MM.1S (cell line): ENCODE data around the gene TMBIM4.

Experiments used
- DNase-seq: peaks from one replicate; pipeline ENCODE4 v3.0.0-alpha.2; 2015
- H2AFZ ChIP-seq: fragments of 300-600 bp; sonication (generic); 2 replicates; pipeline ENCODE4 v1.6.0; 2016; ENCODE audit warnings: antibody characterized with exemption, low read length
- H3F3A ChIP-seq: fragments of 300-600 bp; sonication (generic); 2 replicates; pipeline ENCODE4 v1.6.1; 2016; ENCODE audit warnings: mild to moderate bottlenecking, antibody characterized with exemption, low read length, moderate library complexity, mixed read lengths; ENCODE audit not compliant: insufficient read depth
- H3K27ac ChIP-seq: fragments of 300-600 bp; sonication (generic); 2 replicates; pipeline ENCODE4 v1.5.1; 2016; ENCODE audit warnings: mild to moderate bottlenecking, low read length
- H3K27me3 ChIP-seq: fragments of 300-600 bp; sonication (generic); replicated peaks from 2 replicates; pipeline ENCODE4 v1.6.0; 2016; ENCODE audit warnings: low read length; ENCODE audit not compliant: insufficient read depth
- H3K36me3 ChIP-seq: fragments of 300-600 bp; sonication (generic); replicated peaks from 2 replicates; pipeline ENCODE4 v1.6.1; 2016; ENCODE audit warnings: mild to moderate bottlenecking, low read length, mixed read lengths; ENCODE audit not compliant: insufficient read depth
- H3K4me1 ChIP-seq: fragments of 300-600 bp; sonication (generic); 2 replicates; pipeline ENCODE4 v1.6.1; 2016; ENCODE audit warnings: low read length, mixed read lengths
- H3K4me2 ChIP-seq: fragments of 300-600 bp; sonication (generic); 2 replicates; pipeline ENCODE4 v1.6.0; 2016; ENCODE audit warnings: low read depth, low read length
- H3K4me3 ChIP-seq: fragments of 300-600 bp; sonication (generic); 2 replicates; pipeline ENCODE4 v1.5.1; 2016; ENCODE audit warnings: low read length, mixed read lengths
- H3K79me2 ChIP-seq: fragments of 300-600 bp; sonication (generic); 2 replicates; pipeline ENCODE4 v1.6.1; 2016; ENCODE audit warnings: mixed run types, low read length, mixed read lengths
- H3K9ac ChIP-seq: fragments of 300-600 bp; sonication (generic); 2 replicates; pipeline ENCODE4 v1.6.1; 2016; ENCODE audit warnings: low read length, mixed read lengths
- H3K9me2 ChIP-seq: fragments of 300-600 bp; sonication (generic); replicated peaks from 2 replicates; pipeline ENCODE4 v1.6.1; 2016; ENCODE audit warnings: mild to moderate bottlenecking, low read length, mixed read lengths; ENCODE audit not compliant: insufficient read depth
- H3K9me3 ChIP-seq: fragments of 300-600 bp; sonication (generic); replicated peaks from 2 replicates; pipeline ENCODE4 v1.6.1; 2016; ENCODE audit warnings: mild to moderate bottlenecking, low read length, mixed read lengths; ENCODE audit not compliant: insufficient read depth
- H4K20me1 ChIP-seq: fragments of 300-600 bp; sonication (generic); 2 replicates; pipeline ENCODE4 v1.6.1; 2016; ENCODE audit warnings: mild to moderate bottlenecking, low read length, moderate library complexity, mixed read lengths; ENCODE audit not compliant: insufficient read depth
- CTCF ChIP-seq: fragments of 300-600 bp; sonication (generic); IDR thresholded peaks from 2 replicates; pipeline ENCODE4 v1.5.1; 2016; ENCODE audit warnings: antibody characterized with exemption, low read length, mixed read lengths
- EZH2 ChIP-seq: fragments of 300-600 bp; sonication (generic); optimal IDR thresholded peaks from 2 replicates; pipeline ENCODE3; 2017; ENCODE audit warnings: low read depth, mild to moderate bottlenecking, antibody characterized with exemption, low read length, mixed read lengths
- EZH2phosphoT487 ChIP-seq: fragments of 300-600 bp; sonication (generic); IDR thresholded peaks from 2 replicates; pipeline ENCODE4 v1.6.1; 2018; ENCODE audit warnings: antibody characterized with exemption, low read length

The TMBIM4 gene

GRCh38 chr12:66199831-66200509 is 30.2 kb upstream of the TMBIM4 start:
- H4K20me1 ChIP-seq, result no peaks in the 10 kb centered on the region
- H3K27me3 ChIP-seq, result no peaks in the 10 kb centered on the region
- no peak overlapping the region for H3K4me3 ChIP-seq
- TF ChIP-seq CTCF (no peak), EZH2phosphoT487 (no peak), EZH2 (no peak)
- H3K27ac ChIP-seq, result no peak overlapping the region
- H3K4me1 ChIP-seq, result peaks cover 27% of the 10 kb centered on the region
- no peak overlapping the region for H2AFZ ChIP-seq
- no peak overlapping the region for H3K9ac ChIP-seq
- H3K9me3 ChIP-seq, result no peaks in the 10 kb centered on the region
- H3F3A ChIP-seq, result no peaks in the 10 kb centered on the region
- no peaks in the 10 kb centered on the region for H3K79me2 ChIP-seq
- H3K36me3 ChIP-seq, result no peaks in the 10 kb centered on the region
- no peak for DNase-seq
- H3K4me2 ChIP-seq, result no peak overlapping the region
- H3K9me2 ChIP-seq, result no peaks in the 10 kb centered on the region

- H3F3A ChIP-seq, result no peaks in the 10 kb centered on the region
- H4K20me1 ChIP-seq, result no peaks in the 10 kb centered on the region
- TF ChIP-seq CTCF (no peak), EZH2phosphoT487 (no peak), EZH2 (no peak)
- H3K79me2 ChIP-seq, result no peaks in the 10 kb centered on the region
- no peak for DNase-seq
- no peak overlapping the region for H2AFZ ChIP-seq
- H3K4me3 ChIP-seq, result no peak overlapping the region
- no peak overlapping the region for H3K27ac ChIP-seq
- H3K36me3 ChIP-seq, result no peaks in the 10 kb centered on the region
- no peaks in the 10 kb centered on the region for H3K9me3 ChIP-seq
- no peaks in the 10 kb centered on the region for H3K9me2 ChIP-seq
- H3K27me3 ChIP-seq, result no peaks in the 10 kb centered on the region
- H3K4me2 ChIP-seq, result no peak overlapping the region
- no peak overlapping the region for H3K9ac ChIP-seq
- peaks cover 27% of the 10 kb centered on the region for H3K4me1 ChIP-seq
These were observed 29.3 kb upstream of the TMBIM4 start for GRCh38 chr12:66199141-66199540.

- no peak overlapping the region for H3K9ac ChIP-seq
- H4K20me1 ChIP-seq, result no peaks in the 10 kb centered on the region
- H3F3A ChIP-seq, result no peaks in the 10 kb centered on the region
- H3K27me3 ChIP-seq, result no peaks in the 10 kb centered on the region
- no peaks in the 10 kb centered on the region for H3K36me3 ChIP-seq
- H3K79me2 ChIP-seq, result no peaks in the 10 kb centered on the region
- no peak overlapping the region for H3K4me3 ChIP-seq
- H3K4me2 ChIP-seq, result peak overlapping the region; percentile 30; the same call in 1 of the 2 replicates
- peak overlapping the region; percentile 23; the same call in 1 of the 2 replicates for H3K27ac ChIP-seq
- no peaks in the 10 kb centered on the region for H3K9me3 ChIP-seq
- no peak for DNase-seq
- TF ChIP-seq CTCF (no peak), EZH2phosphoT487 (no peak), EZH2 (no peak)
- H3K9me2 ChIP-seq, result no peaks in the 10 kb centered on the region
- peaks cover 18% of the 10 kb centered on the region for H3K4me1 ChIP-seq
- H2AFZ ChIP-seq, result no peak overlapping the region
These were observed 27.7 kb upstream of the TMBIM4 start for GRCh38 chr12:66197495-66197921.
